Measurements from ENCODE around the gene LLGL1.
A peak's percentile ranks its signal among the peaks of the same experiment; 100 is the strongest.

LLGL1 gene

DNA sequence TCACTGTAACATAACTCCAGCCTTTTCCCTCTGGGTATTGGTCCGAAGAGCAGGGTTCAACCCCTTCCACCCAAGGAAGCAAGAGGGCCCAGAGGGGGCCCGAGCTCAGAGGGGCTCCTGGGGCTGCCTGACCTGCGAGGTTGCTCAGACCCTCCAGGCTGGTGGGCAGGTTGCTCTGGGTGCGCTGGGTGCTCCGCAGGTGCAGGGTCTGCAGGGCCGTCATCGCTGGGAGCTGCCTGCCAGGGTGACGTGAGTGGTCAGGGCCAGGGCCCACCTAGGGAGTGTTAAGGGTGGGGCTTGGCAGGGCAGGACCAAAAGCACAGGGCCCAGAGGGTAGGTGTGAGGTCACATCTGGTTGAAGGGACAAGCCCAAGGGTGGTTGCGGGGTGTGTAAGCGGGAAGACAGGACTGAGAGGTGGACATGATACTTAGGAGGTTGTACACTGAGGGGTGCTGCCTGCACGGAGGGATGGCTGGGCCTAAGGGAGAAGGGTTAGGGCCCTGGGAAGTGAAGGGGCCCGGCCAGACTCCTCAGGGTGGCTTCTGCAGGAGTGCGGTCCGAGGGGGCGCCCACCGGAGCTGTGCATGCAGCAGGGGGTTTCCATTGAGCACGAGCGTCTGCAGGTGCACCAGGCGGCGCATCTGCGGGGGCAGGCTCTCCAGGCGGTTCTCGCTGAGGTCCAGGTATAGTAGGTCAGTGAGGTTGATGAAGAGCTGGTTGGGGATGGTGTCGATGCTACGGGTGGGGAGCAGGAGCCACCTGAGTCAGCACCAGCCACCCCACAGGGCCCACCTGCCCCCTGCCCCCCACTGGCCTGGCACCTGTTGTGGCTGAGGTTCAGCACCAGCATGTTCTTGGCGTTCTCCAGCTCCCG lies 28.7 kb downstream of the LLGL1 start:
- DNase-seq, result no peak

DNA sequence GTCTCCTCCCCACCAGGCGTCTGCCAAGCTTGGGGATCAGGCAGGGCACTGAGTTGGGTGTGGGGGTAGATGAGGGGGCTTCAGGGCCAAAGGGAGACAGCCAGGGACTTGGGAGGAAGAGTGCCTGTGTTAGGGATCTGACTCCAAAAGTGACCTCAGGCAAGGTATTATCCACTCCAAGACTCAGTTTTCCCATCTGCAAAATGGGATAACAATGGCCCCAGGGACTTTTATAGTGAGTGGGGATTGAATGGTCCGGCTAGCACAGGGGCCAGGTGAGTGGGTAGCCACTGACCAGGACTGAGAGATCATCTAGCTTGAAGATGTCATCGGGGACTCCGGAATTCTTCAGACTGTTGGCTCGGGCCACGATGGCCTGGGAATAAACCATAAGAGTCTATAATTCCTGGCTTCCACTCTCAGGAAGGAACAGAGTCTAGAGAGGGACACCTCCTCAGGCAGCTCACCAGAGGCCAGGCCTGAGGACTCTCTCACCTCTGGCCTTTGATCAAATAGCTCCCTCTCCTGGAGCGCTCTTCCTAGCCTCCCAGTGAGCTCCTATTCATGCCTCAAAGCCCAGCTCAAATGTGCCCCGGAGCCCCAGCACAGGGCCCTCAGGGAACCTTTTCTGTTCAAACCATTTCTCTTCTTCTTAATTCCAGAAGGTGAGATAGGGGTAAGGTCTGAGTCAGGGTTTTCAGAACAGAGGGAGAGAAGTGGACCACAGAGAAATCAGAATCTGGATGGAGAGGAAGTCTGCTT lies 29.6 kb downstream of the LLGL1 start:
- DNase-seq, result no peak

DNA sequence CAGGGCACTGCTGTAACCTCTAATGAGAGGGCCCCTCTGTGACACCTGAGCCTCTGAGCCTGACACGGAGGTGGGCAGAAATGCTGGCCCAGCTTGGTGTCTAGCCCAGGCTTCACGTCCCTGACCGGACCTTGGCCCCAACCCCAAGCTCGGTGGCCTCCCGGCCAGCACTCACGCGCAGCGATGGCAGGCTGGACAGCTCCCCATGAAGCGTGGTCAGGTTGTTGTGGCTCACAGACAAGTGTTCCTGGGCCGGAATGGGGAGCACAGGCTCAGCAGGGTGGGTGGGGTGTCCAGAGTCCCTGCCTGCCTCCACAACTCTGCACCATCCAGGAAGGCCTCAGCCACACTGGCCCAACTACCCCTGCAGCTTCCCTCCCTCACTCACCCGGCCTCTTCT lies 30.9 kb downstream of the LLGL1 start:
- DNase-seq, result no peak

DNA sequence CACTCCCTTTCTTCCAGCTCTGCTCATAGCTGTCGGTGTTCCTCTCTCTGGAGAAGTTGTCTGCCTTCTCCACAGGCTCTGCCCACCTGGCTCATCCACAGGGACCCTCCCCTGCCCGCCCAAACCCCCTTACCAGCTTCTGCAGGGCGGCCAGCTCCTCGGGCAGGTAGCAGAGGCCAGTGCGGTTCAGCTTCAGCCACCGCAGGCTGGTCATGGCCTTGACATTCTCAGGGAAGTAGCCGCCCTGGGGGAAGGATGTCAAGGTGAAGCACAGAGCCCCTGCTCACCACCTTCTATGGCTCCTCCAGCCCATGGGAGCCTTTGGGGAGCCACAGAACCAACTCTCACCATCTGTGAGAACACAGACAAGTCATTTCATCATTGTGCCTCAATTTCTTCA lies 31.3 kb downstream of the LLGL1 start:
- no peak for DNase-seq

DNA sequence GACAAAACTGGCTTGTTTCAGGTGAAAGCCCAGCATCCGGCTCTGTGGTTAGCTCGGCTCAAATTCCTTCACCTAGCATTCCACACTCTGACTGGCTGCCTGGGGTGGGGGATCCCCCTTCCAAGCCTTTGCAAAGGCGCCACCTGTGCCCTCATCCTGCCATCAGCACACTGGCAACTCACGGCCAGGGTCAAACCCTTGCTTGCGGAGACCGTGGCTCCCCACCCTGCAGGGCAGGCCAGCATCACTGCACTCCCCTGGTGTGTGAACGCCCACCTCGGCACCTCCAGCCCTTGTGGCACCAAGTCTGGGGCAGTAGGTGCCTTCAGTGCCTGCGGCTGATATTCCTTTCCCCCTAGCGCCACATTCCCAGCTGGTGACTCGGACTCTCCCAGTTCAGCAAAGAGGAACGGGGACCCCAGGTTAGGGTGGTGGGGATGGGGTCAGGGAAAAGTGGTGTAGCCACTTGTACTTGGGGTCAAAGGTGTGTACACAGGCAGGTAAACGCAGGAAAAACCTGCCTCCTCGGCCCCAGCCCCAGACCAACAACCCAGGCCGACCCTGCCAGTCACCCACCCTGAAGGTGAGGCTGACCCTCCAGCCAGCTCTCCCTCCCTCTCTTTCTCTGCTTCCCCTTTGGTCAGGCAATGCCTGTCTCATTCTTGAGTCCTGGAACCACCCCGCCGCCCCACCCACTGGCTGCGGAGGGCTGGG lies 32.0 kb downstream of the LLGL1 start:
- DNase-seq, result no peak

DNA sequence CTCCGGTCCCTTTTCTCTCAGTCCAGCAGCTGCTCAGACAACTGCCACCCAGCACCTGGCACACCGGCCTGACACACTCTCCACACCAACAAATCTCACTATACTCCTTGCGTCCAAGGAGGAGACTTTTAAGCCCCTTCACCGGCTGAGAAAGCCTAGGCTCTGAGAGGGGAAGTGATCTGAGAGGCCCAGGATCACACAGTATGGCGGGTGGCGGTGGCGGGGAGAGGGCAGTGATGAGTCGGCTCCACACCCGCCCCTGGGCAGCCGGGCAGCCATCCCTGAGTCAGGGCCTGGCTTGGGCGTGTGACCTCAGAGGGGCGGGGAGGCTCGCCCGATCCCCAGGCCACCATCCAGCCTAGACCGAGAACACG lies 32.5 kb downstream of the LLGL1 start:
- DNase-seq, result no peak

DNA sequence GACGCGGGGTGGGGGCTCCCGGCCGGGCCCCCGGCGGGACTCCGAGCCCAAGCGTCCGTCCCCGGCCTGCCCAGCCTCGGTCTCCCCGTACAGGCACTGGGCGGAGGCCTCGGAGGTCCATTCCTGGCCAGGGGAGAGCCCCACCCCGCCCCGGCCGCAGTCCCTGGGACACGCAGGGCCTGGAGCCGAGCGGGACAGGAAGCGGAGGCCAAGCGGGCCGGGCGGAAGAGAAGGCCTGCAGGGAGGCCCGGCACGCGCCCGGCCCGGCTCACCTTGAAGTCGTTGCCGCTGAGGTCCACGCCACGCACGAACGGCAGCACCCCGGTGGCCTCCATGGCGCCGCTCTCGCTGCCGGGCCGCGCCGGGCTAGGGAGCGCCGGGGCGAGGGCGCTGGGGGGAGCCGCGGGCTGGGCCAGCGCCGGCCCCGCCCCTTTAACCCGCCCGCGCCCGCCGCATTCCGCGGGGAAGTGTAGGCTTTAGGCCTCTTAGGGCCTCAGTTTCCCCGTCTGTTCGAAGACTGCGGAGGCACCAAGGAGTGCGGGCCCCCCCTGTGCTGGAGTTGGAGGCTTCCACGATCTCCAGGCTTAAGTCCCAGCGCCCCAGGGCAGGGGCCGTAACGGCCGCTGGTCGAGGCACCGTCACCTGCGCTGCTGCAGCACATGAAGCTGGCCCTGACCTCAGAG lies 33.1 kb downstream of the LLGL1 start, which contains the start of gene FLII:
Gene FLII, minus strand, starts transcription at position 383 of the 683 bp plus-strand sequence. Its CDS starts 48 bp downstream, at position 335.
- no peak for DNase-seq

DNA sequence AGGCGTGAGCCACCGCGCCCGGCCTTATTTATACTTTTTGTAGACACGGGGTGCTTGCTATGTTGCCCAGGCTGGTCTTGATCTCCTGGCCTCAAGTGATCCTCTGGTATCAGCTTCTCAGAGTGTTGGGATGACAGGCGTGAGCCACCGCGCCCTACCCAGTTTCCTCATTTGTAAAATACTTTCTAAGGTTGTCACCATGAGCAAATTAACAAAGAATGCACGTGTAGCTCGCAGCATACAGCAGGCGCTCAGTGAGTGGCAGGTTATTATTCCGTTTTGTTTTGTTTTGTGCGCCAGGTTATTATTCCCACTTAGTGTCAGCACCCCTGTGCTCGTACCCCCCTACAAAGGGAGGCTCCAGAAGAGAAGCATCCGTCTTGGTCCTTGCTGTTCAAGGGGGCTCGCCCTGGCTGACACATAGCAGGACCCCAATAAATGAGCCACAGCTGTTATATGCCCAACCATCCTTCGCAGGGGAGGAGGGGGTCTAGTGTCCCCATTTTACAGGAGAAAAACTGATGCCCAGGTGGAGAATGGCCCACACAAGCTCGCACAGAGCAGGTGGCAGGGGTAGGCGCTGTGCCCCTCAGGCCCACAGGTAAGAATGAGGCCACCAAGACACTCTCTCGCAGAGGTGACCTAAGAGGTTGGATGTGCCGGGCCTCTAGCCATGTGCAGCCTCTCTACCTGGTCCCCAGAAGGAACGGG lies 34.3 kb downstream of the LLGL1 start:
- DNase-seq, result no peak

DNA sequence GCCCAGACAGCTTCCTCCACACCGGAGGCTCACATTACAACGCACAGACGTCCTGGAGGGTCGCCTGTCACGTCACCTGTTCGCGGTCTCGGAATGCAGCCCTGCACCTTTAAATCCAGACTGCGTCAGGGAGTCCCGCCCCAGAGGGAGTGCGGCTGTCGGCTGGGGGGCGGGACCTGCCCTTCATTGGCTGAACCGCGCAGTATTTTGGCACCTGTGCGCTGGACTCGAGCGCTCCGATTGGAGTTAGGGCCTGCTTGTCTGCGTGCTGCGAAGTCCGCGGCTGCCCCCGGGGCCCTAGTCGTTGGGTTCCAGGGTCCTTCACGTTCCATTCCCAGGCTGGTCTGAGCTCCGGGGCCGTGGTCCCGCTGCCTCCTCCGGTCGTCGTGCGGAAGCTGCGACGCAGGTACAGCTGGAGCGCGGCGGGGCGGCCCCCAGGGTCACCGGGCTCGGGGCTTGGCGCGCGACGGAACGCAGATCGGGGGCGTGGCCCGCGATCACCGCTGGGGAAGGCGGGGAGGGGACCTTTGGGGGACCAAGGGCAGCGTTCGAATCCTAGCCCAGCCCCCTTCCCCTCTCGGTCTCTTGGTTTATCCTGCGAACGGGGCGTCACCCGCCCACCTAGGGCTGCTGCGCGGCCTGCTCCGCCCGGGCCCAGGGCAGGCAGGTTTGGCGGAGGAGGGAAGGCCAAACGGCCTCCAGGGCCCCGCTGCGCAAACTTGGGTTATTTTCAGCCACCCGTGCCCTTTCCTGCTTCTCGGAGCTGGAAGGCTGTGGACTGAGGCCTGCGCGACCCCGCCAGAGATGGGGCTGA lies 35.1 kb downstream of the LLGL1 start, which contains the start of gene MIEF2:
Gene MIEF2, plus strand, starts transcription at position 331 of the 814 bp plus-strand sequence. CDS start 2,059 bp downstream, outside the sequence.
- DNase-seq, result peak; percentile 84

DNA sequence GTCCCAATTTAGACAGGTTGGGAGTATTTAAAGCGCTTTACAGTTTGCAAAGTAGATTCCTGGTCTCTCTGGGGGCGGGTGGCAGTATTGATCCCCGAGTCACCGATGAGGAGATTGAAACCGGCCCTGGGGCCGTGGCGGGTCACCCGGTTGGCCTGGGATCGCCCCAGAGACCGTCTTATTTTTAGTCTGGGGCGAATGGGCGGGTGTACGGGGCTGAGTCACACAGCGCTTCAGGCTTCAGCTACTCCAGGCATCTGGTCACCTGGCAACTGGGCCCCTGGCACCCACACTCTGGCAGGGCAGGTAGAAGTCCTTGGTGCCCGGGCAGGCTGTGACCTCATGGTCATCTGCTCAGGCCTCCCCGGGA lies 35.7 kb downstream of the LLGL1 start:
- no peak for DNase-seq

DNA sequence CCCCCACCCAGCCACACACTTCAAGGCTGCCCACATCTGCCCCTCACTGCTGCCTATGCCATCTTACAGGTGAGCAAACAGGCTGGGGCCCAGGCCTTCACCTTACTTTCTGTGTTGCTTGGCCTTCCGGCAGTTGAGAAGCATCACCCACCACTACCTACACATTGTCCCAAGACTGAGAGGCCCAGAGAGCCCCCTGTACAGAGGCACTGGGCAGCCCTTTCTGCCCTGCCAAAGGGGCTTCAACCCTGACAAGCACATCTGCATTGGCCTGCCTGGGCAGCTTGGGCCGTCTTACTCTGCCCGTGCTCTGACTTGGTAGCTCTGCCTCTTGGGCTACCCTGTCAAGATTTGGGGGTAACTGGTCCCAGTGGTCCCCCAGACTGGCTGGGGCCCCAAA lies 36.2 kb downstream of the LLGL1 start:
- no peak for DNase-seq

DNA sequence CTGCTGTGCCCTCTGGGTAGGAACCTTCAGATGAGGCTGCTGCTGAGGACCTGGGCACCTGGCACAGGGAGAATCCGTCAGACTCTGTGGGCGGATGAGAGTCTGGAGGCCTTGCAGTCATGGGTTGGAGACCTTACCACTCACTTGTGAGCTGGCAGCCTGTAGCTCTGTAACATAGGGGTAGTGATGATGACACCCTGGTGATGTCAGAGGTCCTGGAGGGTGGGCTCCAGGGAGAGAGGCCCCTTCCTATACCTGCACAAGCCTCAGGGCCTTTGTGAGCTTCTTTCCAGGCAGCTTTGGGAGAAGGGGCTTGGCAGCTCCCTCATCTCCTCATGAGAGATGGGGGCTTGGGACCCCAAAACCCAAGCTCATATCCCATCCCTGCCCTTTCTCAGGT lies 36.7 kb downstream of the LLGL1 start:
- DNase-seq, result no peak

DNA sequence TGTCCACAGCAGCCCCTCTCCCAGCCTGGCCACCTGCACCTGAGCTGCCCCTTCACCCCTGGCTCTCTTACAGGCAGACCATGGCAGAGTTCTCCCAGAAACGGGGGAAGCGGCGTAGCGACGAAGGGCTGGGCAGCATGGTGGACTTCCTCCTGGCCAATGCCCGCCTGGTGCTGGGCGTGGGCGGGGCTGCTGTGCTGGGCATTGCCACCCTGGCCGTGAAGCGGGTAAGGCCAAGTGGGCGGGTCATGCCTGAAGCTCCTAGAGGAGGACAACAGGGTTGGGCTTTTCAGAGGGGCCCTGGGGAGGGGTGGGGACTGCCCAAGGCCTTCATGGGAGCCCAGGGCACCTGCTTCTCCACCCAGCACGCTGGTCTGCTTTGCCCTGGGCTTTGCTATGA lies 37.2 kb downstream of the LLGL1 start:
- no peak for DNase-seq

DNA sequence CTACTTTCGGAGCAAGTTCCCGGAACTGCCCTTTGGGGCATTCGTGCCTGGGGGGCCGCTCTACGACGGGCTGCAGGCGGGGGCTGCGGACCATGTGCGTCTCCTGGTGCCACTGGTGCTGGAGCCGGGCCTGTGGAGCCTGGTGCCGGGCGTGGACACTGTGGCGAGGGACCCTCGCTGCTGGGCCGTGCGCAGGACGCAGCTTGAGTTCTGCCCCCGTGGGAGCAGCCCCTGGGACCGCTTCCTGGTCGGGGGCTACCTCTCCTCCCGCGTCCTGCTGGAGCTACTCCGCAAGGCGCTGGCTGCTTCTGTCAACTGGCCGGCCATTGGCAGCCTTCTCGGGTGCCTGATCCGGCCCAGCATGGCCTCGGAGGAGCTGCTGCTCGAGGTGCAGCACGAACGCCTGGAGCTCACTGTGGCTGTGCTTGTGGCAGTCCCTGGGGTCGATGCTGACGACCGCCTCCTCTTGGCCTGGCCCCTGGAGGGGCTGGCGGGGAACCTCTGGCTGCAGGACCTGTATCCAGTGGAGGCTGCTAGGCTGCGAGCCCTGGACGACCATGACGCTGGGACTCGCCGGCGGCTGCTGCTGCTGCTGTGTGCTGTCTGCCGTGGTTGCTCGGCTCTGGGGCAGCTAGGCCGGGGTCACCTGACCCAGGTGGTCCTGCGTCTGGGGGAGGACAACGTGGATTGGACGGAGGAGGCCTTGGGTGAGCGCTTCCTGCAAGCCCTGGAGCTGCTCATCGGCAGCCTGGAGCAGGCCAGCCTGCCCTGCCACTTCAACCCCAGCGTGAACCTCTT lies 38.6 kb downstream of the LLGL1 start:
- no peak for DNase-seq

DNA sequence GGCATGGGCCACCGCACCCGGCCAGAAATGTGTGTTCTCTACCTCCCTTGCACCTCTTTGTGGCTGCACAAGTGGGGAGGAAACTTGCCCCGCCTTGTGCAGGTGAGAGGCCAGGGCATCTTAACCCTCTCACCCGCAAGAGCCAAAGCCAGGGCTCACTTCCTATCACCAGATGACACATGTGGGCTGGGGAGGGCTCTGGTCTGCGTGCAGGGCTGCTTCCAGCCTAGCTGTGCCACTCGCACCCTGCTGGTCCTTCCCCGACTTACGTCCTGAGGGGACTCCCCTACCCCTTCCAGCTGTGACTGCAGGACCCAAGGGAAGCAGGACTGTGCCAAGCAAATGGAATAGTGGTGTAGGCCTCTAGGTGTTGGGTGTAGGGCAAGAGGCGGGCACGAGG lies 41.9 kb downstream of the LLGL1 start:
- DNase-seq, result no peak

DNA sequence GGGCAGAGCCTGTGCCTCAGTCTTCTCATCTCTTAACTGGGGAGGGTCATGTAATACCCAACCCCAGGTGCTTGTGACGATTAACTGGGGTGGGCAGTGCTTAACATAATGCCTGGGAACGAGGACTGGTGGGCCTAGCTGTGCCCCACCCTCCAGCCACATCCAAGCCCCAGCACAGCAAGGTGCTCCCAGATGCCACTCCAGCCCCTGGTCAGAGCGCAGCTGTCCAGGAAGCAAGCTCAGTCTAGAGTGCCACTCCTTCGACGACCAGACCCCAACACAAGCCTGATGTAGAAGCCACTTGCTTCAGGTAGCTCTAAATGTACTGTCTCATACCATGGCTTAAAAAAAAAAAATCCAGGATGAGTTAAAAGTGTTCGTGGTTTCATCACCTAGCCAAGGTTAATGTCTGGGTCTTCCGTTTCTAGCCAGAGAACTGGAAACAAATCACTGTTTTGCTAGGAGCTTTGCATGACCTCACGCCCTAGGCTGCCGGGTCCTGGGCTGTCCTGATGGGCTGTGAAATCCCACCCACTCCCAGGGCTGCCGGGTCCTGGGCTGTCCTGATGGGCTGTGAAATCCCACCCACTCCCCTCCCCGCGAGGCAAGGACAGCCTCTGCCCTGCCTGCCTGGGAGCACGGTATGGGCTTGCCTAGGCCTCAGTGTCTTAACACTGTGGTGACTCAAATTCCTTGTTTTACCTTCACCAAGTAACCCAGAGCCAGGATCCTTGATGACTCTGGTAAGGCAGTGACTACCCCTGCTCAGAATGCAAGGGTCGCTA lies 42.7 kb downstream of the LLGL1 start:
- DNase-seq, result no peak

DNA sequence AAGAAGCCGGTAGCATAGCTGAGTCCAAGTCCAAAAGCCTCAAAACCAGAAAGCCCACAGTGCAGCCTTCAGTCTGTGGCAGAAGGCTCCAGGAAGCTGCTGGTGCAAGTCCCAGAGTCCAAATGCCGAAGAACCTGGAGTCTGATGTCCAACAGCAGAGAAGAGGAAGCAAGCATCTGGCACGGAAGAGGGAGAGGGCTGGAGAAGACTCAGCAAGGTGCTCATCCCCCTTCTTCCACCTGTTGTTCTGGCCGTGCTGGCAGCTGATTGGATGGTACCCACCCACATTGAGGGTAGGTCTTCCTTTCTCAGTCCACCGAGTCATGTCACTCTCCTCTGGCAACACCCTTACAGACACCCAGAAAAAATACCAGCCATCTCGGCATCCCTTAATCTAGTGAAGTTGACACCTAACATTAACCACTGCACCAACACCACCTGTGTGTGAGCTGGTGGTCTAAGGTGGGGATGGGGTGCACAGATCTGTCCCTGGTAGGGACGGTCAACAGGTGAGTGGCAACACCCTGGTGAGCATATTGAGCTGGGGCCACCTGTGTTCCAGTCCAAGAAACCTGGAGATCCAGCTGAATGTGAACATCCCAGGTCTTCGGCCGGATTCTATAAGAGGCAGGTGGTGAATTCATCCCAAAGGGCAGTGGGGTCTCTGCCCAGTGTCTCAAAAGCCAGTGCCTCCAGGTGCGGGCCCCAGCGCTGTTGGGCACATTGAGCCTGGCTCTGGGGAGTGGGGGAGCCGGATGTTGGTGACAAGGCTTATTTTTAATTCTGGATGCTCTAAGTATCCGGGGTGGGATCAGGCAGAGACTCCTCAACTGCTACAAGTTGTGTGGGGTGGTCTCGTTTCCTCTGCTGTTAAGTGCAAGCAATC lies 44.9 kb downstream of the LLGL1 start:
- no peak for DNase-seq

DNA sequence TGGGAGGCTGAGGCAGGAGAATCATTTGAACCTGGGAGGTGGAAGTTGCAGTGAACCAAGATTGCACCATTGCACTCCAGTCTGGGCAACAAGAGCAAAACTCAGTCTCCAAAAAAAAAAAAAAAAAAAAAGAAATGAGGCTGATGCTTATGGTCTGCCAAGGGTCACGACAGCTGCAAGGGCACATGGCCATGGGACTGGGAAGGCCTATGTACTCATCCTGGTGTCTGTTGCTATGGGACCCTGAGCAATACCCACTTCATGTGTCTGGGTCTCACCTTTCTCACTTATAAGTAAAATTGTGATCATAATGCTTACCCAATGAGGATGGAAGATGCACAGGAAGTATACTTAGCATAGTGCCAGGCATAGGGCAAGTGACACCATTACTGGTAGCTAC lies 51.6 kb downstream of the LLGL1 start:
- DNase-seq, result no peak

DNA sequence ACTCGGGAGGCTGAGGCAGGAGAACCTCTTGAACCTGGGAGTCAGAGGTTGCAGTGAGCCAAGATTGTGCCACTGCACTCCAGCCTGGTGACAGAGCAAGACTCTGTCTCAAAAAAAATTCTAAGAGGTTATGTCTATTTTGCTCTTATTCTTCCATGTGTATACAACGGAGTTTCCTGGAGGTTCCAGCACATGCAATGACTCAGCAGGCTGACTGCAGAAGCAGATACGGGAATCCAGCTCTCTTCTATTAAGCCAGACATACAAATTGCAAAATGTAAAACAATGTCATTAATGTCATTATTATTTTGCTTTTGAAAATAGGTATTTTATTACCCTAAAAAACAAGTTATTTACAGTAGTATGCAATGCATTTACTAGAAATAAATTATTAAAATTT lies 53.4 kb downstream of the LLGL1 start:
- DNase-seq, result no peak
